ENCODE data around the gene ADGRG7. TPM values are rescaled to one million over a fixed set of nuclear protein-coding genes. Genes with fewer than 3 reads are reported as not detected.

The ADGRG7 gene
- total RNA-seq, 1 donor from 2014 or later, result not detected

GRCh38 chr3:100621251-100621650 is 11.8 kb downstream of the ADGRG7 start:
- Mint-ChIP-seq H3K27ac (ENCODE audit: unreplicated experiment) (no peak overlapping the region), H3K4me1 (ENCODE audit: low read depth) (no peaks in the 10 kb centered on the region), H3K27me3 (ENCODE audit: low read depth) (peaks cover 28% of the 10 kb centered on the region), H3K9me3 (ENCODE audit: low read depth) (peaks cover 14% of the 10 kb centered on the region), H3K36me3 (ENCODE audit: low read depth) (peaks cover 3% of the 10 kb centered on the region), H3K4me3 (ENCODE audit: unreplicated experiment) (no peak overlapping the region)
- no peak for DNase-seq (ENCODE audit: low spot score)
- TF ChIP-seq CTCF (IDR thresholded peaks at IDR 0.05), result no peak

- DNase-seq (ENCODE audit: low spot score), result no peak
- no peak for TF ChIP-seq CTCF (IDR thresholded peaks at IDR 0.05)
- peaks cover 46% of the 10 kb centered on the region for H3K27me3 Mint-ChIP-seq (ENCODE audit: low read depth)
- no peak overlapping the region for H3K4me3 Mint-ChIP-seq (ENCODE audit: unreplicated experiment)
- no peaks in the 10 kb centered on the region for H3K4me1 Mint-ChIP-seq (ENCODE audit: low read depth)
- peaks cover 2% of the 10 kb centered on the region for H3K36me3 Mint-ChIP-seq (ENCODE audit: low read depth)
- H3K9me3 Mint-ChIP-seq (ENCODE audit: low read depth), result peaks cover 14% of the 10 kb centered on the region
- no peak overlapping the region for H3K27ac Mint-ChIP-seq (ENCODE audit: unreplicated experiment)
Measured at GRCh38 chr3:100627491-100627890, 18.1 kb downstream of the ADGRG7 start.

GRCh38 chr3:100629421-100630127 is 20.2 kb downstream of the ADGRG7 start:
- H3K4me3 Mint-ChIP-seq (ENCODE audit: unreplicated experiment), result no peak overlapping the region
- peaks cover 46% of the 10 kb centered on the region for H3K27me3 Mint-ChIP-seq (ENCODE audit: low read depth)
- TF ChIP-seq CTCF (IDR thresholded peaks at IDR 0.05), result no peak
- H3K4me1 Mint-ChIP-seq (ENCODE audit: low read depth), result no peaks in the 10 kb centered on the region
- H3K36me3 Mint-ChIP-seq (ENCODE audit: low read depth), result no peaks in the 10 kb centered on the region
- peaks cover 7% of the 10 kb centered on the region for H3K9me3 Mint-ChIP-seq (ENCODE audit: low read depth)
- no peak for DNase-seq (ENCODE audit: low spot score)
- H3K27ac Mint-ChIP-seq (ENCODE audit: unreplicated experiment), result no peak overlapping the region

GRCh38 chr3:100630664-100631063 is 21.3 kb downstream of the ADGRG7 start:
- Mint-ChIP-seq H3K36me3 (ENCODE audit: low read depth) (no peaks in the 10 kb centered on the region), H3K27me3 (ENCODE audit: low read depth) (peaks cover 46% of the 10 kb centered on the region), H3K4me3 (ENCODE audit: unreplicated experiment) (no peak overlapping the region), H3K9me3 (ENCODE audit: low read depth) (no peaks in the 10 kb centered on the region), H3K4me1 (ENCODE audit: low read depth) (no peaks in the 10 kb centered on the region), H3K27ac (ENCODE audit: unreplicated experiment) (no peak overlapping the region)
- TF ChIP-seq CTCF (IDR thresholded peaks at IDR 0.05), result no peak
- DNase-seq (ENCODE audit: low spot score), result no peak

GRCh38 chr3:100631236-100631635 is 21.8 kb downstream of the ADGRG7 start:
- Mint-ChIP-seq H3K27me3 (ENCODE audit: low read depth) (peaks cover 41% of the 10 kb centered on the region), H3K4me1 (ENCODE audit: low read depth) (no peaks in the 10 kb centered on the region), H3K9me3 (ENCODE audit: low read depth) (no peaks in the 10 kb centered on the region), H3K36me3 (ENCODE audit: low read depth) (no peaks in the 10 kb centered on the region), H3K4me3 (ENCODE audit: unreplicated experiment) (no peak overlapping the region), H3K27ac (ENCODE audit: unreplicated experiment) (no peak overlapping the region)
- TF ChIP-seq CTCF (IDR thresholded peaks at IDR 0.05), result no peak
- no peak for DNase-seq (ENCODE audit: low spot score)

All from chondrocyte (in vitro differentiated cells).